SU-DHL-6 (cell line): Measurements from ENCODE around the gene DTWD1.

Experiments
- EZH2phosphoT487 ChIP-seq: fragments of 200-600 bp; sonication (generic), shearing (Covaris generic); conservative IDR thresholded peaks from 2 replicates; pipeline ENCODE4 v1.6.1; 2018; ENCODE audit warnings: mild to moderate bottlenecking, antibody characterized with exemption, low read length, moderate library complexity, mixed read lengths
- TF ChIP-seq, protein P1 (sequence below): fragments of 200-600 bp; sonication (generic); IDR thresholded peaks from one replicate; pipeline ENCODE4 v1.5.1; 2017; ENCODE audit warnings: antibody characterized with exemption, mild to moderate bottlenecking, low read length, moderate library complexity; ENCODE audit not compliant: insufficient read depth, poor library complexity, severe bottlenecking

DNA sequence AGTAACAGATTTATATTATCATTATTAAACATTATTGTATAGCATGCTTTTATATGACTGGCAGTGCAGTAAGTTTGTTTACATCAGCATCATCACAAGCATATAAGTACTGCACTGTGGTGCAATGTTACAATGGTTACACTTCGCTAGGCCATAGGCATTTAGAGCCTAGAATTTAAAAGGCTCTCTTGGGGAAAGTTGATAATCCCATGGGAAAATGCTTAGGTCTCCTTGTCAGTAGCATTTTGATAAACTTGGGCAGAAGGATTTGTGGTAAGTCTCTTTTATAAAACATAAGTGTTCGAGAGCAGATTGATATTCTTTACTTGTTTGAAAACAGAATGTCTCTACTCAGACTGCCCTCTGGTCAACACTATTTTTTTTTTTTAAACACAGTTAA, 7.5 kb downstream of the DTWD1 start:
- TF ChIP-seq, protein P1, sequence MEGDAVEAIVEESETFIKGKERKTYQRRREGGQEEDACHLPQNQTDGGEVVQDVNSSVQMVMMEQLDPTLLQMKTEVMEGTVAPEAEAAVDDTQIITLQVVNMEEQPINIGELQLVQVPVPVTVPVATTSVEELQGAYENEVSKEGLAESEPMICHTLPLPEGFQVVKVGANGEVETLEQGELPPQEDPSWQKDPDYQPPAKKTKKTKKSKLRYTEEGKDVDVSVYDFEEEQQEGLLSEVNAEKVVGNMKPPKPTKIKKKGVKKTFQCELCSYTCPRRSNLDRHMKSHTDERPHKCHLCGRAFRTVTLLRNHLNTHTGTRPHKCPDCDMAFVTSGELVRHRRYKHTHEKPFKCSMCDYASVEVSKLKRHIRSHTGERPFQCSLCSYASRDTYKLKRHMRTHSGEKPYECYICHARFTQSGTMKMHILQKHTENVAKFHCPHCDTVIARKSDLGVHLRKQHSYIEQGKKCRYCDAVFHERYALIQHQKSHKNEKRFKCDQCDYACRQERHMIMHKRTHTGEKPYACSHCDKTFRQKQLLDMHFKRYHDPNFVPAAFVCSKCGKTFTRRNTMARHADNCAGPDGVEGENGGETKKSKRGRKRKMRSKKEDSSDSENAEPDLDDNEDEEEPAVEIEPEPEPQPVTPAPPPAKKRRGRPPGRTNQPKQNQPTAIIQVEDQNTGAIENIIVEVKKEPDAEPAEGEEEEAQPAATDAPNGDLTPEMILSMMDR = no peak
- TF ChIP-seq EZH2phosphoT487 = no peak
